K562 (cell line): ENCODE data around the gene PHF19. TPM values are rescaled to one million over a fixed set of nuclear protein-coding genes. Genes with fewer than 3 reads are reported as not detected.
A peak's percentile ranks its signal among the peaks of the same experiment; 100 is the strongest.

Experiments
- ATAC-seq: fragments of 200-7000 bp; cut with Tn5 transposase; 3 replicates; pipeline ENCODE4 v1.9.1; 2020; ENCODE audit warnings: moderate library complexity
- BruUV-seq: library from RNA; stranded (reverse); fragments of 400-500 nt; replicated peaks from 2 replicates; lab custom pipeline; 2021; lab: Mats Ljungman, UMichigan
- CTCF ChIA-PET: fragments of 300-600 bp; formaldehyde crosslinking; extraction: SDS; loops from one replicate; lab custom pipeline; 2021; ENCODE audit warnings: low intra/inter-chr PET ratio; lab: Yijun Ruan, JAX
- POLR2A ChIA-PET: fragments of 300-600, 350-650 bp; sonication (Branson Sonifier 250); formaldehyde crosslinking; extraction: SDS; loops from one replicate; lab custom pipeline; 2021; ENCODE audit warnings: antibody characterized with exemption, inconsistent platforms; lab: Yijun Ruan, JAX
- DNase-seq, 4 experiments: peaks; one replicate each; pipeline versions ENCODE4 v3.0.0 to v3.0.0-alpha.2; 2011 to 2018; ENCODE audit warnings: low spot score in 3 of 4, mixed read lengths in 3 of 4; ENCODE audit errors: extremely low read depth in 1 of 4
- FAIRE-seq: peaks from 2 replicates; lab custom pipeline; 2011; peaks lifted over from hg19 to GRCh38; lab: Jason Lieb, UNC
- H2AFZ ChIP-seq: 2 replicates; pipeline ENCODE4 v1.6.0; 2011; ENCODE audit warnings: low read depth, low read length, control low read depth, inconsistent platforms
- H3K27ac ChIP-seq: fragments of 200-600 bp; 3 replicates; pipeline ENCODE4 v1.8.0; 2011; ENCODE audit warnings: low read depth, mild to moderate bottlenecking, control low read depth, inconsistent platforms, low read length, moderate library complexity, mixed read lengths; ENCODE audit errors: extremely low read depth
- H3K27me3 ChIP-seq, 2 experiments: fragments of 300-600 bp in 1 of 2; 2 replicates in 1 of 2; 3 replicates in 1 of 2; pipeline versions ENCODE4 v1.6.0 to v1.8.0; 2011; ENCODE audit warnings: inconsistent platforms in 2 of 2, low read length in 2 of 2, mild to moderate bottlenecking in 1 of 2, mixed read lengths in 1 of 2, moderate library complexity in 1 of 2; ENCODE audit not compliant: control insufficient read depth in 2 of 2, insufficient read depth in 2 of 2
- H3K36me3 ChIP-seq: fragments of 300-600 bp; 3 replicates; pipeline ENCODE4 v1.8.0; 2011; ENCODE audit warnings: mild to moderate bottlenecking, low read length, inconsistent platforms; ENCODE audit not compliant: control insufficient read depth, insufficient read depth
- H3K4me1 ChIP-seq, 2 experiments: fragments of 200-600 bp in 1 of 2; replicated peaks in 1 of 2; 2 replicates in 1 of 2; 3 replicates in 1 of 2; pipeline versions ENCODE4 v1.5.1 to v1.8.0; 2011; ENCODE audit warnings: inconsistent platforms in 2 of 2, low read length in 2 of 2, mild to moderate bottlenecking in 1 of 2, mixed read lengths in 1 of 2, moderate library complexity in 1 of 2; ENCODE audit not compliant: control insufficient read depth in 2 of 2, insufficient read depth in 2 of 2
- H3K4me2 ChIP-seq: 2 replicates; pipeline ENCODE4 v1.6.1; 2011; ENCODE audit warnings: low read length, control low read depth, inconsistent platforms, mixed read lengths; ENCODE audit not compliant: insufficient read depth
- H3K4me3 ChIP-seq: fragments of 200-600 bp; sonication (generic), shearing (Covaris generic); 2 replicates; pipeline ENCODE4 v1.5.1; 2016; ENCODE audit warnings: control low read depth, inconsistent platforms
- H3K79me2 ChIP-seq: fragments of 200-600 bp; 3 replicates; pipeline ENCODE4 v1.8.0; 2011; ENCODE audit warnings: low read length, inconsistent platforms; ENCODE audit not compliant: control insufficient read depth, insufficient read depth
- H3K9ac ChIP-seq, 2 experiments: 2 replicates each; pipeline versions ENCODE4 v1.6.0 to v1.6.1; 2011; ENCODE audit warnings: low read depth in 2 of 2, low read length in 2 of 2, control low read depth in 1 of 2, inconsistent platforms in 1 of 2, mild to moderate bottlenecking in 1 of 2, mixed read lengths in 1 of 2; ENCODE audit not compliant: insufficient read depth in 1 of 2
- H3K9me1 ChIP-seq: one replicate; pipeline ENCODE4 v1.6.0; 2011; ENCODE audit warnings: inconsistent platforms, mild to moderate bottlenecking, low read length, moderate library complexity; ENCODE audit not compliant: control insufficient read depth, insufficient read depth
- H3K9me3 ChIP-seq: replicated peaks from 2 replicates; pipeline ENCODE4 v1.5.1; 2011; ENCODE audit warnings: low read depth, low read length, inconsistent platforms; ENCODE audit not compliant: control insufficient read depth, insufficient read depth
- H4K20me1 ChIP-seq: replicated peaks from 2 replicates; pipeline ENCODE4 v1.6.1; 2011; ENCODE audit warnings: low read length, inconsistent platforms, mixed read lengths; ENCODE audit not compliant: control insufficient read depth, insufficient read depth
- HIVEP1 ChIP-seq: fragments of 250-450 bp; sonication (Bioruptor Pico); IDR thresholded peaks from 2 replicates; pipeline ENCODE4 v1.4.0; 2020; ENCODE audit warnings: mild to moderate bottlenecking
- NR2F6 ChIP-seq: fragments of 450-650 bp; formaldehyde crosslinking; IDR thresholded peaks from 2 replicates; pipeline ENCODE4 v1.4.0; 2020; ENCODE audit warnings: mild to moderate bottlenecking
- WGBS: fragments of 100-300 bp; shearing (Covaris generic); methylation state at CpG from one replicate; pipeline ENCODE4 v1.1.6; 2016; ENCODE audit warnings: low coverage, mixed read lengths; ENCODE audit not compliant: insufficient coverage; ENCODE audit errors: missing lambda C conversion rate; 5-methylcytosine and 5-hydroxymethylcytosine counted together
- in situ Hi-C: fragments of 300-500 bp; cut with MboI; formaldehyde crosslinking; loops from 4 replicates; pipeline ENCODE4 v1.15.0; 2018; ENCODE audit warnings: inconsistent platforms, mixed read lengths
- intact Hi-C: fragments of 100-400 bp; cut with micrococcal nuclease; formaldehyde crosslinking; loops from 2 replicates; pipeline ENCODE4 v1.14.2; 2022
- polyA plus RNA-seq, 8 experiments: library from polyadenylated mRNA; depleted of rRNA in 4 of 8; stranded (reverse) in 5 of 8; unstranded in 3 of 8; fragments of >200 nt; fragmentation: Nextera tagmentation in 2 of 8; fragmentation: Illumina TruSeq in 1 of 8; extraction: Ambion mirVana in 2 of 8; extraction: Trizol in 1 of 8; gene quantifications; 2 replicates each; pipeline versions ENCODE4 v1.2.1 to v1.2.3, GENCODE V29; 2011 to 2014; ENCODE audit warnings: inconsistent platforms in 1 of 8, missing spikeins in 1 of 8
- total RNA-seq, 7 experiments: library from RNA; depleted of rRNA in 6 of 7; stranded (reverse); fragments of >200 nt in 6 of 7; fragmentation: Illumina TruSeq in 2 of 7; extraction: Trizol in 2 of 7; gene quantifications; 2 replicates each; pipeline versions ENCODE4 v1.2.1 to v1.2.3, GENCODE V29; 2011 to 2021; ENCODE audit warnings: low replicate concordance in 1 of 7
- TF ChIP-seq, protein P1 (sequence below): sonication (generic); formaldehyde crosslinking; IDR thresholded peaks from 2 replicates; pipeline ENCODE4 v1.8.1; 2023; ENCODE audit warnings: mild to moderate bottlenecking, missing genetic modification reagents, moderate library complexity

Gene PHF19
- total and polyA plus RNA-seq, 9 of the 15 experiments (the other 6 are each of a cell fraction or from before 2014, with no cell fraction given), result 95.8 to 403 (median 255) TPM

DNA sequence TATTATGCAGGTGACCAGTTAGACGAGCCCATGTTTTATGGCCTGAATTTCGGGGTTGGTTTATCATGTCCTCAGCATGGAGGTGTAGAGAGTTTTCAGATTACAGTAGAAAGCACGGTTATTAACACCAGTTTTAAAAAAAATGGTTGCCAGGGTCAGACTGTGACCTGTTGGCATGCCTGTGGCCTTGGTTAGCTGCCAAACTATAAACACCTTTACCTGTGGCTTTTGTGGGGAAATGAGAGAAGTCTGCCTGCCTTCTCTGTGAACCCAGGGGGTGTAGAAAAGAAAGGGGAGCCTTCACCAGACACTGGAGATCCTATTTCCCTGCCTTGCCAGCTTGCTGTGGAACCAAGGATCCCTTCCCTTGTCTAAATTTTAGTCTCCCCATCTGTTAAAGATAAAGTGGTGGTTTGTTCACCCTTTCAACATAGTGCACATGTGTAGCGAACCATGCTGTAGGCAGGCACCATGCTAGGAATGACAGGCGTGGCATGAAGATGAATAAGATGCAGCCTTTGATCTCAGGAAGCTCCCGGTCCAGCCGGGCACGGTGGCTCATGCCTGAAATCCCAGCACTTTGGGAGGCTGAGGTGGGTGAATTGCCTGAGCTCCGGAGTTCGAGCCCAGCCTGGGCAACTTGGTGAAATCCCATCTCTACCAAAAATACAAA lies 6.1 kb upstream of the PHF19 start:
- intact Hi-C loops (no loop called here), in situ Hi-C loops (no loop called here)
- Histone ChIP-seq H3K4me1 (peaks cover 31 to 33% of the 10 kb centered on the region in 2 experiments), H3K9ac (peak overlapping the region in 1 of 2 experiments; percentile 15; a peak in 1 of 4 replicates), H3K9me1 (no peaks in the 10 kb centered on the region), H3K79me2 (peaks cover 7% of the 10 kb centered on the region), H3K9me3 (no peaks in the 10 kb centered on the region), H4K20me1 (no peaks in the 10 kb centered on the region), H3K36me3 (peaks cover under 1% of the 10 kb centered on the region; the same call in 1 of the 3 replicates), H3K4me2 (no peak overlapping the region), H3K27me3 (no peaks in the 10 kb centered on the region), H2AFZ (no peak overlapping the region), H3K27ac (no peak overlapping the region), H3K4me3 (no peak overlapping the region)
- ATAC-seq (no peak), FAIRE-seq (no peak), DNase-seq (no peak)
- TF ChIP-seq HIVEP1 (CRISPR knock-in tag) (no peak), NR2F6 (CRISPR knock-in tag) (no peak)
- TF ChIP-seq, protein P1, sequence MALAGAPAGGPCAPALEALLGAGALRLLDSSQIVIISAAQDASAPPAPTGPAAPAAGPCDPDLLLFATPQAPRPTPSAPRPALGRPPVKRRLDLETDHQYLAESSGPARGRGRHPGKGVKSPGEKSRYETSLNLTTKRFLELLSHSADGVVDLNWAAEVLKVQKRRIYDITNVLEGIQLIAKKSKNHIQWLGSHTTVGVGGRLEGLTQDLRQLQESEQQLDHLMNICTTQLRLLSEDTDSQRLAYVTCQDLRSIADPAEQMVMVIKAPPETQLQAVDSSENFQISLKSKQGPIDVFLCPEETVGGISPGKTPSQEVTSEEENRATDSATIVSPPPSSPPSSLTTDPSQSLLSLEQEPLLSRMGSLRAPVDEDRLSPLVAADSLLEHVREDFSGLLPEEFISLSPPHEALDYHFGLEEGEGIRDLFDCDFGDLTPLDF (CRISPR knock-in tag), result 0 out of 2 replicates have a peak, but pooled peaks have one; percentile 36
- CTCF ChIA-PET, result no interaction called here
- no TSS peak for BruUV-seq
- POLR2A ChIA-PET, result interaction anchor here (0.7 to 22.9 kb wide), 9 partner anchors 9 to 352 kb away, joined by 3 to 464 read pairs (median 7); partner anchors contain the start of gene PHF19
- WGBS, result 36% methylated on average over 10 of the region's 10 CpGs
